Chondrocyte (in vitro differentiated cells): ENCODE measurements around the gene SOX2. TPM values are rescaled to one million over a fixed set of nuclear protein-coding genes. Genes with fewer than 3 reads are reported as not detected.

Source experiments
- DNase-seq: peaks from one replicate; pipeline ENCODE4 v3.0.0; 2021; ENCODE audit warnings: mixed read lengths, low spot score
- H3K27ac Mint-ChIP-seq: one replicate; pipeline ENCODE4 v1.8.0; 2021; ENCODE audit warnings: mild to moderate bottlenecking, moderate library complexity, mixed read lengths; ENCODE audit not compliant: unreplicated experiment
- H3K27me3 Mint-ChIP-seq: 2 replicates; pipeline ENCODE4 v1.8.0; 2021; ENCODE audit warnings: low read depth, mixed read lengths
- H3K36me3 Mint-ChIP-seq: 2 replicates; pipeline ENCODE4 v1.8.0; 2021; ENCODE audit warnings: low read depth, mixed read lengths
- H3K4me1 Mint-ChIP-seq: 2 replicates; pipeline ENCODE4 v1.8.0; 2021; ENCODE audit warnings: low read depth, mild to moderate bottlenecking, mixed read lengths
- H3K4me3 Mint-ChIP-seq: one replicate; pipeline ENCODE4 v1.8.0; 2021; ENCODE audit warnings: mild to moderate bottlenecking, moderate library complexity, mixed read lengths; ENCODE audit not compliant: unreplicated experiment
- H3K9me3 Mint-ChIP-seq: 2 replicates; pipeline ENCODE4 v1.8.0; 2021; ENCODE audit warnings: low read depth, mixed read lengths
- CTCF ChIP-seq: fragments of 200-600 bp; sonication (generic); IDR thresholded peaks from 2 replicates; pipeline ENCODE4 v1.5.0; 2021; ENCODE audit warnings: antibody characterized with exemption, mild to moderate bottlenecking, moderate library complexity
- total RNA-seq: library from RNA; stranded (reverse); gene quantifications from 3 replicates; pipeline ENCODE4 v1.2.1, GENCODE V29; 2021

The SOX2 gene
- total RNA-seq, 1 donor from 2014 or later, result 1.3 TPM

- Mint-ChIP-seq H3K36me3 (no peaks in the 10 kb centered on the region), H3K27ac (no peak overlapping the region), H3K4me1 (peaks cover 29% of the 10 kb centered on the region), H3K27me3 (peaks cover 86% of the 10 kb centered on the region), H3K9me3 (no peaks in the 10 kb centered on the region), H3K4me3 (no peak overlapping the region)
- DNase-seq, result no peak
- no peak for TF ChIP-seq CTCF
Observed at GRCh38 chr3:181722766-181723425, 11.2 kb downstream of the SOX2 start.

DNA sequence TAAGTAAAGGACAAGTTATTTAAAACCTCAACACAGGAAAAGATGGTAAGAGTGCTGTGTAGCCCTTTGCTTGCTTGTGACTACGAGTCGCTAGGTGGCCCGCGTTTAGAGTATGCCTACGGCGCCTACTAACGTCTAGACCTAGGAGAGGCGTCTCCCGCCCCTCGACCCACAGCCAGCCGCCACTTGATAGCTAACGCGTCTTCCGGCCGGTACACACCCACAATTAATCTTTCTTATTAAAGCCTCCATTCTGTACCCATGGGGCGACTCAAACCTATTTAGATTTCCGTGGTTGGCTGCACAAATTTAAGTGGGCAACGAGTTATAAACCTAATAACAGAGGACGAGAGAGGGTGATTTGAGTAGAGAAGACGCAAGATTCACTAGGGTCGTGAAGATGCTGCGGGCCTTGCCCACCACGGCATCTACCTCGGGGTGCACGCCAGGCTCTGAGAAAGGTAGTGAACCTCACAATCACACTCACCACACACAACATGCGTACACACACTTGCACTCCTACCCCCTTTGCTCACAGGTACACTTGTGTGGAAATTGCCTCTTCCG, 12.0 kb downstream of the SOX2 start:
- no peak overlapping the region for H3K4me3 Mint-ChIP-seq

DNA sequence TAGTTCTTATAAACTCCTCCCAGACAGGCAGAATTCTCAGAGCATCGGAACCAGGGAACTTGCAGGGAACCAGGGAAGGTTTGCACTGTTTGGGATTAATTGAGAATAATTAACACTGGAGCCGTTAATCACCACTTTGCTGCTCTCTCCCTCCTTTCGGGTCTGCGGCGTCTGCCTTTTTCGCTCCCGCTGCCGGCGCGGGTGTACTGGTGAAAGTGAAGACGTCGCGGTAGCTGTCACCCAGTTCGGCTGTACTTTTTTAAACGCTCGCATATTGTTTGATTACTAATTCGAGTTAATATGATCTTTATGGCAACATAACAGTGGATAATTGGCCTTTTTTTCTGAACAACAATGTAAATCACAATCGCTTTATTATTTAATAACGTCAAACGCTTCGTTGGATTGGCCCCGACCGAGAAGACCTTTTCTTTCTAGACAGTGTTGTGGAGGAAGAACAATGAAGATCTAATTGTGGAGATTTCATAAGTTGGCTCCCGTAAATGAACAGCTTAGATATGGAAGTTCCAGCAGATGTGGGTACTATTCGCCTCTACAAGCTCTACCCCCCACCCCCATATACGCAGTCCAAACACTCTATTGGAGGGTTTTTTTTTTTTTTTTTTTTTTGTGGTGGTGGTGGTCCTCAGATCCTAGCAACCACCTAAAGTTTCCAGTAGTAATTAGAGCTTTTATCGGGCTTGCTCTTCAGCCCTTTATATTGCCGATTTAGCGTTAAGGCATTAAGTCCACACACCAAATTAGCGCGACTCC, 12.7 kb downstream of the SOX2 start:
- H3K27ac Mint-ChIP-seq, result no peak overlapping the region
- no peak for DNase-seq
- H3K27me3 Mint-ChIP-seq, result peaks cover 88% of the 10 kb centered on the region
- no peak overlapping the region for H3K4me3 Mint-ChIP-seq
- H3K4me1 Mint-ChIP-seq, result peaks cover 32% of the 10 kb centered on the region
- no peak for TF ChIP-seq CTCF
- H3K9me3 Mint-ChIP-seq, result no peaks in the 10 kb centered on the region
- no peaks in the 10 kb centered on the region for H3K36me3 Mint-ChIP-seq

More for the DNA sequence above, 12.0 kb downstream of the SOX2 start:
- H3K27me3 Mint-ChIP-seq, result peaks cover 86% of the 10 kb centered on the region
- TF ChIP-seq CTCF, result no peak
- no peaks in the 10 kb centered on the region for H3K9me3 Mint-ChIP-seq
- no peak overlapping the region for H3K27ac Mint-ChIP-seq
- DNase-seq, result no peak
- peaks cover 29% of the 10 kb centered on the region for H3K4me1 Mint-ChIP-seq
- H3K36me3 Mint-ChIP-seq, result no peaks in the 10 kb centered on the region

- Mint-ChIP-seq H3K4me1 (peaks cover 32% of the 10 kb centered on the region), H3K27ac (no peak overlapping the region), H3K4me3 (no peak overlapping the region), H3K36me3 (no peaks in the 10 kb centered on the region), H3K27me3 (peaks cover 84% of the 10 kb centered on the region), H3K9me3 (no peaks in the 10 kb centered on the region)
- TF ChIP-seq CTCF, result no peak
- DNase-seq, result no peak
Observed at GRCh38 chr3:181725131-181725731, 13.5 kb downstream of the SOX2 start.

DNA sequence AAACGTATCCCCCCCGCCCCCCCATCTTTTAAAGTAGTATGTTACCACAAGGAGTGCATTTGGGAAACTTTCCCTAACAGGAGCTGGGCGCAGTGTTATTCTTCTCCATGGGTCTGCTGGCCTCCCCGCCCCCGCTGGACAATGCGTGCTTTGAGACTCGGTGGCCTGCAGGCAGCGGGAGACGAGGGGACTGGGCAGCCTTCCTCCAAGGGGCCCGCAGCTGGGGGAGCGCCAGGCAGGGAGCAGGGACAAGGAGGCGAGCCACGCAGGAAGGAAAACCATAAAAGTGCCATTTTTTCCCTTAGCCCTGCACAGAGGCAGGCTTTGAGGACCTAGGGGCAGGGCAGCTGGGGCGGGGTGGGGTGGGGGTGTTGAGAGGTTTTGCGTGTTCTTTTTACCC, 14.1 kb downstream of the SOX2 start:
- no peak overlapping the region for H3K27ac Mint-ChIP-seq
- H3K4me1 Mint-ChIP-seq, result peaks cover 32% of the 10 kb centered on the region
- DNase-seq, result no peak
- no peaks in the 10 kb centered on the region for H3K9me3 Mint-ChIP-seq
- peaks cover 85% of the 10 kb centered on the region for H3K27me3 Mint-ChIP-seq
- no peak overlapping the region for H3K4me3 Mint-ChIP-seq
- no peak for TF ChIP-seq CTCF
- no peaks in the 10 kb centered on the region for H3K36me3 Mint-ChIP-seq
